PFSK-1 (cell line): ENCODE results near the gene P2RY11.

Experiments used
- FOXP2 ChIP-seq: optimal IDR thresholded peaks from 2 replicates; pipeline ENCODE3; 2011; ENCODE audit warnings: borderline replicate concordance, control low read depth, inconsistent platforms; ENCODE audit not compliant: insufficient read depth; ENCODE audit errors: extremely low read length, extremely low read depth
- POLR2AphosphoS5 ChIP-seq: IDR thresholded peaks from 2 replicates; pipeline ENCODE4 v1.6.1; 2012; ENCODE audit warnings: low read depth, mild to moderate bottlenecking, control low read depth, low read length, moderate library complexity
- SIN3A ChIP-seq: IDR thresholded peaks from 2 replicates; pipeline ENCODE4 v1.6.1; 2012; ENCODE audit warnings: mild to moderate bottlenecking, low read length, moderate library complexity, borderline replicate concordance; ENCODE audit not compliant: insufficient read depth
- TAF1 ChIP-seq: IDR thresholded peaks from 2 replicates; pipeline ENCODE4 v1.6.1; 2012; ENCODE audit warnings: low read length, control low read depth, borderline replicate concordance; ENCODE audit not compliant: insufficient read depth
- TF ChIP-seq, protein P1 (sequence below), 2 experiments: IDR thresholded peaks; 2 replicates each; pipeline versions ENCODE4 v1.6.1 to v1.8.0; 2011 to 2012; ENCODE audit warnings: low read depth in 2 of 2, low read length in 2 of 2, control low read depth in 1 of 2, inconsistent platforms in 1 of 2, mild to moderate bottlenecking in 1 of 2, moderate library complexity in 1 of 2; ENCODE audit not compliant: insufficient read depth in 1 of 2

DNA sequence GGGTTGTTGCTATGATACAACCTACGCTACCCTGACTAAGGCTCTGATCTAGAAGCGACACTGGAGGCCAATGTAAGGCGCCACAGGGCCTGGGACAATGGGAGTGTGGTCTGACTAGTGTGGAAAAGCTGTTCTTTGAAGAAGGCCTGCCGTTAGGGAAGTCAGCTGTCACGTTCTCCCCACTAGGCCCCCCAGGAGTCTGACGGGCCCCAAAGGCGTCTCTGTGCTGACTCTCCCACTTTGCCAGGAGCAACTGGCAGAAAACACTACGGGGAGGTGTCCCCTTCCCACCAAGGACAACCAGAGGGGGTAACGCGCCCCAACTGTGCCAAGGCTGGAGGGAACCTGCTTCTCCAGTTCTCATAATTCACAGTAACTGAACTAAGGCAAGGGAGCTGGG lies 33.5 kb downstream of the P2RY11 start:
- TF ChIP-seq POLR2AphosphoS5: no peak
- TF ChIP-seq TAF1: no peak
- no peak for TF ChIP-seq FOXP2
- TF ChIP-seq, protein P1, sequence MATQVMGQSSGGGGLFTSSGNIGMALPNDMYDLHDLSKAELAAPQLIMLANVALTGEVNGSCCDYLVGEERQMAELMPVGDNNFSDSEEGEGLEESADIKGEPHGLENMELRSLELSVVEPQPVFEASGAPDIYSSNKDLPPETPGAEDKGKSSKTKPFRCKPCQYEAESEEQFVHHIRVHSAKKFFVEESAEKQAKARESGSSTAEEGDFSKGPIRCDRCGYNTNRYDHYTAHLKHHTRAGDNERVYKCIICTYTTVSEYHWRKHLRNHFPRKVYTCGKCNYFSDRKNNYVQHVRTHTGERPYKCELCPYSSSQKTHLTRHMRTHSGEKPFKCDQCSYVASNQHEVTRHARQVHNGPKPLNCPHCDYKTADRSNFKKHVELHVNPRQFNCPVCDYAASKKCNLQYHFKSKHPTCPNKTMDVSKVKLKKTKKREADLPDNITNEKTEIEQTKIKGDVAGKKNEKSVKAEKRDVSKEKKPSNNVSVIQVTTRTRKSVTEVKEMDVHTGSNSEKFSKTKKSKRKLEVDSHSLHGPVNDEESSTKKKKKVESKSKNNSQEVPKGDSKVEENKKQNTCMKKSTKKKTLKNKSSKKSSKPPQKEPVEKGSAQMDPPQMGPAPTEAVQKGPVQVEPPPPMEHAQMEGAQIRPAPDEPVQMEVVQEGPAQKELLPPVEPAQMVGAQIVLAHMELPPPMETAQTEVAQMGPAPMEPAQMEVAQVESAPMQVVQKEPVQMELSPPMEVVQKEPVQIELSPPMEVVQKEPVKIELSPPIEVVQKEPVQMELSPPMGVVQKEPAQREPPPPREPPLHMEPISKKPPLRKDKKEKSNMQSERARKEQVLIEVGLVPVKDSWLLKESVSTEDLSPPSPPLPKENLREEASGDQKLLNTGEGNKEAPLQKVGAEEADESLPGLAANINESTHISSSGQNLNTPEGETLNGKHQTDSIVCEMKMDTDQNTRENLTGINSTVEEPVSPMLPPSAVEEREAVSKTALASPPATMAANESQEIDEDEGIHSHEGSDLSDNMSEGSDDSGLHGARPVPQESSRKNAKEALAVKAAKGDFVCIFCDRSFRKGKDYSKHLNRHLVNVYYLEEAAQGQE (IDR thresholded peaks at IDR 0.05; ENCODE audit: insufficient read depth in 1 of 2, low read depth in 2 of 2, low read length in 2 of 2): no peak
- no peak for TF ChIP-seq SIN3A
